Erythroblast (primary cell): ENCODE measurements around the gene ZNF91.

ENCODE experiments used
- GATA1 ChIP-seq: IDR thresholded peaks from 2 replicates; pipeline ENCODE4 v1.6.1; 2011; ENCODE audit warnings: low read depth, mild to moderate bottlenecking, control low read depth, low read length, moderate library complexity
- POLR2A ChIP-seq: IDR thresholded peaks from 2 replicates; pipeline ENCODE4 v1.6.1; 2011; ENCODE audit warnings: mild to moderate bottlenecking, low read length

GRCh38 chr19:23351806-23352205 lies 43.5 kb downstream of the ZNF91 start:
- TF ChIP-seq POLR2A, result no peak
- no peak for TF ChIP-seq GATA1
